Measurements from ENCODE around the gene CACNA2D2. TPM values are rescaled to one million over a fixed set of nuclear protein-coding genes. Genes with fewer than 3 reads are reported as not detected.

The CACNA2D2 gene
- polyA plus RNA-seq, 1 of the 3 experiments (the other 2 are of a cell fraction) = 1.1 TPM

DNA sequence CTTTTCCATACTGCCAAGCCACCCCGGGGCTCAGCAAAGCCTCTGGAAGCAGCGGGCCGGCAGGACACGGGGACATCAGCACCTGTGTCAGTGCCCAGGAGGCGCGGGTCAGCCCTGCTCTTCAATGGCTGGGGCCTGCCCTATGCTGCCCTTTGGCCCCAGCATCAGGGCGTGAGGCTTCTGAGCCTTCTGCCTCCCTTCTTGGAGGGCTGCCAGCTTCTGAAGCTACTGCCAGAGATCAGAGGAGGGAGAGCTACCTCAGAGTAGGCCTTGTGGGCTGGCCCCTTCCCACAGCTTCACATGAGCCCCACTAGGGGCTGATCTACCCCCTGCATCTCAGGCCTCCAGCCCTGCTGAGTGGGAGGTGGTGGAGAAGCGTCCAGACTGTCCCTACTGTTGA, 131.1 kb downstream of the CACNA2D2 start:
- H4K20me1 ChIP-seq (ENCODE audit: insufficient read depth) = no peaks in the 10 kb centered on the region
- peaks cover 0 to 89% of the 10 kb centered on the region in 2 experiments; a peak in 2 of 4 replicates for H3K4me1 ChIP-seq (ENCODE audit: control insufficient read depth in 1 of 2, insufficient read depth in 2 of 2, low read depth in 1 of 2, low read length in 1 of 2)
- H3K27me3 ChIP-seq (ENCODE audit: insufficient read depth) = no peaks in the 10 kb centered on the region
- no peaks in the 10 kb centered on the region for H3K36me3 ChIP-seq (replicated peaks in 1 of 2; ENCODE audit: control insufficient read depth in 1 of 2, insufficient read depth in 2 of 2, low read length in 1 of 2)
- H3K9ac ChIP-seq = no peak overlapping the region
- peak overlapping the region in 1 of 2 experiments; percentile 56; a peak in 2 of 4 replicates for H3K27ac ChIP-seq (ENCODE audit: low read depth in 2 of 2, low read length in 1 of 2)
- POLR2A ChIA-PET = interaction anchor here (1.0 kb wide), 1 partner anchor 13 kb away, joined by 3 read pairs; no protein-coding TSS in a partner anchor
- 64% methylated on average over 7 of the region's 8 CpGs for WGBS (ENCODE audit: low lambda C conversion rate)
- peak; percentile 72 for DNase-seq
- no peak overlapping the region for H3K4me2 ChIP-seq
- no peaks in the 10 kb centered on the region for H3K79me2 ChIP-seq (ENCODE audit: insufficient read depth)
- CTCF ChIA-PET = no interaction called here
- H3K9me2 ChIP-seq = no peaks in the 10 kb centered on the region
- no peak overlapping the region for H2AFZ ChIP-seq (ENCODE audit: low read depth)
- TF ChIP-seq EZH2phosphoT487 (IDR thresholded peaks at IDR 0.05; ENCODE audit: borderline replicate concordance, low read depth) (no peak), RAD21 (IDR thresholded peaks at IDR 0.05; ENCODE audit: low read length) (peak; percentile 10; the same call in 1 of the 2 replicates)
- no peaks in the 10 kb centered on the region for H3F3A ChIP-seq (replicated peaks; ENCODE audit: insufficient read depth)
- H3K9me3 ChIP-seq = no peaks in the 10 kb centered on the region
- H3K4me3 ChIP-seq (ENCODE audit: low read depth in 2 of 2, low read length in 1 of 2) = no peak overlapping the region

DNA sequence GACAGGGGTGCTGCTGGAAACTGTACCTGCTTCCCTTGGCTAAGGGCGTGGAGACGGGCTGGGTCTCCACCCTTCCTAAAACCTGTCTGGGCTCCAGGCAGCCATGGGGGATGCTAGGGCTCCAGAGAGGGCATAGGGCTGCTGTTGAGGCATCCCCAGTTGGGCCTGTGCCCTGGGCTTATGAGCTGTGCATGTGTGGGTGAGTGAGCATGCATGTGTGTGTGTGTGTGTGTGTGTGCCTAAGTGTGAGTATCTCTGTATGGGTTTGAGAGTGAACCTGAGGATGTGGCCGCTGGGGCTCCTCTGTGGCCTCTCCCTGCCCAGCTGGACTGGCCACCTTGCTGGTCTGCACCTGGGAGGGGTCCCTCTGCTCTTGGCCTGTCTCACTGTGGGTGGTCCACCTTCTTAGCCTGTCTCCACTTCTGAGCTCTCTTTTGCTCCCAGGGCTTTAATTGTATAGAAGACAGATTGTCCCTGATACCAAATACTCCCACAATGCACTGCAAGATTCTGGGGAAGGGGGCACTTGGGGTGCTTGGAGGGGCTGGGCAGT, 132.2 kb downstream of the CACNA2D2 start:
- WGBS (ENCODE audit: low lambda C conversion rate) = 50% methylated on average over 1 of the region's 3 CpGs
- Histone ChIP-seq H3K27me3 (ENCODE audit: insufficient read depth) (no peaks in the 10 kb centered on the region), H3K9me3 (no peaks in the 10 kb centered on the region), H3F3A (replicated peaks; ENCODE audit: insufficient read depth) (no peaks in the 10 kb centered on the region), H3K27ac (ENCODE audit: low read depth in 2 of 2, low read length in 1 of 2) (peak overlapping the region in 1 of 2 experiments; percentile 56; a peak in 2 of 4 replicates), H4K20me1 (ENCODE audit: insufficient read depth) (no peaks in the 10 kb centered on the region), H3K4me1 (ENCODE audit: control insufficient read depth in 1 of 2, insufficient read depth in 2 of 2, low read depth in 1 of 2, low read length in 1 of 2) (peaks cover 0 to 84% of the 10 kb centered on the region in 2 experiments; a peak in 2 of 4 replicates), H3K9me2 (no peaks in the 10 kb centered on the region), H3K9ac (no peak overlapping the region), H2AFZ (ENCODE audit: low read depth) (no peak overlapping the region), H3K4me3 (ENCODE audit: low read depth in 2 of 2, low read length in 1 of 2) (no peak overlapping the region), H3K79me2 (ENCODE audit: insufficient read depth) (no peaks in the 10 kb centered on the region), H3K36me3 (replicated peaks in 1 of 2; ENCODE audit: control insufficient read depth in 1 of 2, insufficient read depth in 2 of 2, low read length in 1 of 2) (no peaks in the 10 kb centered on the region), H3K4me2 (no peak overlapping the region)
- ChIA-PET POLR2A (interaction anchor here (1.0 to 4.6 kb wide), 6 partner anchors 9 to 23 kb away, joined by 3 to 28 read pairs (median 6); partner anchors contain the start of genes CYB561D2, NPRL2 and TMEM115), CTCF (interaction anchor here (0.6 to 5.8 kb wide), 32 partner anchors 8 to 245 kb away, joined by 3 to 70 read pairs (median 4); partner anchors contain the start of genes HYAL3, MAPKAPK3, NAA80 and TUSC2)
- DNase-seq = no peak
- TF ChIP-seq EP300 (IDR thresholded peaks at IDR 0.05; ENCODE audit: borderline replicate concordance in 1 of 2, low read depth in 1 of 2, low read length in 1 of 2) = no peak

GRCh38 chr3:50370594-50370993, 132.8 kb downstream of the CACNA2D2 start:
- TF ChIP-seq POLR2AphosphoS5 (IDR thresholded peaks at IDR 0.05; ENCODE audit: low read depth, low read length) = no peak
- TF ChIP-seq JUND (IDR thresholded peaks at IDR 0.05) = no peak
- no peak for TF ChIP-seq RCOR1 (IDR thresholded peaks at IDR 0.05; ENCODE audit: low read length)
- no peak for TF ChIP-seq TCF12 (IDR thresholded peaks at IDR 0.05)
- peak; percentile 72 for TF ChIP-seq RAD21 (IDR thresholded peaks at IDR 0.05; ENCODE audit: low read length)
- no peak for TF ChIP-seq NRF1 (IDR thresholded peaks at IDR 0.05; ENCODE audit: low read depth, low read length)
- peak; percentile 46 for TF ChIP-seq SMC3 (IDR thresholded peaks at IDR 0.05; ENCODE audit: low read depth, low read length)
- no peak for TF ChIP-seq MAX (IDR thresholded peaks at IDR 0.05; ENCODE audit: low read depth)
- TF ChIP-seq, protein P1, sequence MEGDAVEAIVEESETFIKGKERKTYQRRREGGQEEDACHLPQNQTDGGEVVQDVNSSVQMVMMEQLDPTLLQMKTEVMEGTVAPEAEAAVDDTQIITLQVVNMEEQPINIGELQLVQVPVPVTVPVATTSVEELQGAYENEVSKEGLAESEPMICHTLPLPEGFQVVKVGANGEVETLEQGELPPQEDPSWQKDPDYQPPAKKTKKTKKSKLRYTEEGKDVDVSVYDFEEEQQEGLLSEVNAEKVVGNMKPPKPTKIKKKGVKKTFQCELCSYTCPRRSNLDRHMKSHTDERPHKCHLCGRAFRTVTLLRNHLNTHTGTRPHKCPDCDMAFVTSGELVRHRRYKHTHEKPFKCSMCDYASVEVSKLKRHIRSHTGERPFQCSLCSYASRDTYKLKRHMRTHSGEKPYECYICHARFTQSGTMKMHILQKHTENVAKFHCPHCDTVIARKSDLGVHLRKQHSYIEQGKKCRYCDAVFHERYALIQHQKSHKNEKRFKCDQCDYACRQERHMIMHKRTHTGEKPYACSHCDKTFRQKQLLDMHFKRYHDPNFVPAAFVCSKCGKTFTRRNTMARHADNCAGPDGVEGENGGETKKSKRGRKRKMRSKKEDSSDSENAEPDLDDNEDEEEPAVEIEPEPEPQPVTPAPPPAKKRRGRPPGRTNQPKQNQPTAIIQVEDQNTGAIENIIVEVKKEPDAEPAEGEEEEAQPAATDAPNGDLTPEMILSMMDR (IDR thresholded peaks at IDR 0.05) = peak; percentile 31
- H3K4me3 ChIP-seq (ENCODE audit: low read depth in 2 of 2, low read length in 1 of 2) = no peak overlapping the region
- H3F3A ChIP-seq (replicated peaks; ENCODE audit: insufficient read depth) = no peaks in the 10 kb centered on the region
- no peak overlapping the region for H3K4me2 ChIP-seq
- WGBS (ENCODE audit: low lambda C conversion rate) = 58% methylated on average over 14 of the region's 14 CpGs
- no peaks in the 10 kb centered on the region for H3K27me3 ChIP-seq (ENCODE audit: insufficient read depth)
- H4K20me1 ChIP-seq (ENCODE audit: insufficient read depth) = no peaks in the 10 kb centered on the region
- no peaks in the 10 kb centered on the region for H3K9me2 ChIP-seq
- no peak overlapping the region for H2AFZ ChIP-seq (ENCODE audit: low read depth)
- no peaks in the 10 kb centered on the region for H3K36me3 ChIP-seq (replicated peaks in 1 of 2; ENCODE audit: control insufficient read depth in 1 of 2, insufficient read depth in 2 of 2, low read length in 1 of 2)
- H3K27ac ChIP-seq (ENCODE audit: low read depth in 2 of 2, low read length in 1 of 2) = peak overlapping the region in 1 of 2 experiments; percentile 56; a peak in 2 of 4 replicates
- H3K9me3 ChIP-seq = no peaks in the 10 kb centered on the region
- no peak overlapping the region for H3K9ac ChIP-seq
- ChIA-PET CTCF (interaction anchor here (0.6 to 5.8 kb wide), 33 partner anchors 9 to 246 kb away, joined by 3 to 70 read pairs (median 4); partner anchors contain the start of genes HYAL3, MAPKAPK3, NAA80 and TUSC2), POLR2A (interaction anchor here (1.1 to 4.6 kb wide), 6 partner anchors 10 to 22 kb away, joined by 3 to 28 read pairs (median 8); partner anchors contain the start of genes CYB561D2 and NPRL2)
- H3K4me1 ChIP-seq (ENCODE audit: control insufficient read depth in 1 of 2, insufficient read depth in 2 of 2, low read depth in 1 of 2, low read length in 1 of 2) = peaks cover 0 to 78% of the 10 kb centered on the region in 2 experiments; a peak in 2 of 4 replicates
- DNase-seq = peak; percentile 78
- H3K79me2 ChIP-seq (ENCODE audit: insufficient read depth) = no peaks in the 10 kb centered on the region

Measured in SK-N-SH (cell line).